H1 (cell line): Measurements from ENCODE around the gene CIAO2B. TPM values are rescaled to one million over a fixed set of nuclear protein-coding genes. Genes with fewer than 3 reads are reported as not detected.

Experiments
- CTCF ChIA-PET: fragments of 300-600 bp; sonication (Branson Sonifier 250); formaldehyde crosslinking; loops from one replicate; lab custom pipeline; 2021; ENCODE audit not compliant: partially characterized antibody; lab: Charles Lee
- POLR2A ChIA-PET: fragments of 300-600 bp; sonication (Branson Sonifier 250); formaldehyde crosslinking; loops from one replicate; lab custom pipeline; 2021; ENCODE audit warnings: inconsistent platforms; ENCODE audit not compliant: partially characterized antibody; lab: Charles Lee
- DNase-seq, 2 experiments: peaks; one replicate each; pipeline versions ENCODE4 v3.0.0 to v3.0.0-alpha.2; 2010 to 2022; ENCODE audit warnings: low spot score in 2 of 2, low read depth in 1 of 2, mixed read lengths in 1 of 2
- FAIRE-seq: peaks from 2 replicates; lab custom pipeline; 2011; peaks lifted over from hg19 to GRCh38; lab: Jason Lieb, UNC
- H2AFZ ChIP-seq: 2 replicates; pipeline ENCODE4 v1.8.1; 2012; ENCODE audit warnings: low read length, inconsistent platforms
- H2AK5ac ChIP-seq: 2 replicates; pipeline ENCODE4 v1.6.1; 2013; ENCODE audit warnings: low read depth, low read length
- H2BK120ac ChIP-seq: replicated peaks from 2 replicates; pipeline ENCODE3; 2013; ENCODE audit warnings: low read depth, low read length, inconsistent platforms
- H2BK12ac ChIP-seq: 2 replicates; pipeline ENCODE4 v1.6.1; 2013; ENCODE audit warnings: low read depth, low read length
- H2BK15ac ChIP-seq: 2 replicates; pipeline ENCODE4 v1.6.1; 2013; ENCODE audit warnings: low read length
- H2BK20ac ChIP-seq: 2 replicates; pipeline ENCODE4 v1.6.1; 2013; ENCODE audit warnings: low read length
- H2BK5ac ChIP-seq: 2 replicates; pipeline ENCODE4 v1.6.1; 2013; ENCODE audit warnings: low read depth, low read length
- H3K14ac ChIP-seq: 2 replicates; pipeline ENCODE4 v1.6.1; 2013; ENCODE audit warnings: inconsistent platforms; ENCODE audit not compliant: insufficient read length
- H3K18ac ChIP-seq: 2 replicates; pipeline ENCODE4 v1.6.1; 2013; ENCODE audit warnings: low read length; ENCODE audit errors: extremely low read depth
- H3K23ac ChIP-seq: 2 replicates; pipeline ENCODE4 v1.6.1; 2013; ENCODE audit warnings: inconsistent platforms; ENCODE audit not compliant: insufficient read length
- H3K23me2 ChIP-seq: 2 replicates; pipeline ENCODE4 v1.6.1; 2013; ENCODE audit warnings: low read depth, low read length
- H3K27ac ChIP-seq: 2 replicates; pipeline ENCODE4 v1.6.1; 2011; ENCODE audit warnings: low read depth, low read length, inconsistent platforms
- H3K27me3 ChIP-seq, 4 experiments: replicated peaks in 1 of 4; 1 replicate in 1 of 4; 2 replicates in 3 of 4; pipeline versions ENCODE4 v1.6.1 to v1.8.1; 2011 to 2013; ENCODE audit warnings: low read length in 3 of 4, mild to moderate bottlenecking in 3 of 4, inconsistent platforms in 2 of 4, mixed read lengths in 2 of 4, moderate library complexity in 1 of 4; ENCODE audit not compliant: control insufficient read depth in 3 of 4, insufficient read depth in 3 of 4; ENCODE audit errors: extremely low read depth in 1 of 4
- H3K36me3 ChIP-seq, 4 experiments: 2 replicates each; pipeline versions ENCODE4 v1.6.1 to v1.8.1; 2011 to 2013; ENCODE audit warnings: mild to moderate bottlenecking in 4 of 4, low read length in 3 of 4, moderate library complexity in 2 of 4, control low read depth in 1 of 4, inconsistent platforms in 1 of 4; ENCODE audit not compliant: insufficient read depth in 4 of 4, control insufficient read depth in 2 of 4
- H3K4ac ChIP-seq: replicated peaks from 2 replicates; pipeline ENCODE3; 2013; ENCODE audit warnings: low read length, low read depth, mixed read lengths, inconsistent platforms; ENCODE audit not compliant: insufficient read length
- H3K4me1 ChIP-seq, 4 experiments: replicated peaks in 1 of 4; 1 replicate in 1 of 4; 2 replicates in 3 of 4; pipeline versions ENCODE4 v1.6.1 to v1.8.1; 2011 to 2013; ENCODE audit warnings: low read length in 3 of 4, inconsistent platforms in 2 of 4, mixed read lengths in 1 of 4; ENCODE audit not compliant: insufficient read depth in 4 of 4, control insufficient read depth in 3 of 4
- H3K4me2 ChIP-seq, 2 experiments: 2 replicates each; pipeline versions ENCODE4 v1.6.1 to v1.8.1; 2011 to 2013; ENCODE audit warnings: low read depth in 2 of 2, low read length in 2 of 2, control low read depth in 1 of 2, inconsistent platforms in 1 of 2, mild to moderate bottlenecking in 1 of 2; ENCODE audit not compliant: insufficient read depth in 1 of 2
- H3K4me3 ChIP-seq, 4 experiments: fragments of 200-600, 300-600 bp in 1 of 4; sonication (generic), shearing (Covaris generic), sonication (Bioruptor Twin) in 1 of 4; 2 replicates each; pipeline versions ENCODE4 v1.5.1 to v1.8.1; 2011 to 2016; ENCODE audit warnings: low read length in 4 of 4, low read depth in 3 of 4, control low read depth in 2 of 4, inconsistent platforms in 2 of 4, mild to moderate bottlenecking in 2 of 4, mixed read lengths in 1 of 4, moderate library complexity in 1 of 4; ENCODE audit not compliant: insufficient read depth in 2 of 4; ENCODE audit errors: extremely low read depth in 1 of 4
- H3K56ac ChIP-seq: replicated peaks from 2 replicates; pipeline ENCODE3; 2013; ENCODE audit warnings: low read depth, mild to moderate bottlenecking, mixed read lengths, low read length, inconsistent platforms; ENCODE audit not compliant: insufficient read length
- H3K79me1 ChIP-seq: 2 replicates; pipeline ENCODE4 v1.6.1; 2013; ENCODE audit warnings: low read depth, low read length, control low read depth
- H3K79me2 ChIP-seq, 2 experiments: 2 replicates each; pipeline versions ENCODE4 v1.6.1 to v1.8.1; 2012 to 2013; ENCODE audit warnings: low read length in 2 of 2, mild to moderate bottlenecking in 2 of 2, inconsistent platforms in 1 of 2; ENCODE audit not compliant: insufficient read depth in 2 of 2, control insufficient read depth in 1 of 2
- H3K9ac ChIP-seq, 4 experiments: replicated peaks in 1 of 4; 1 replicate in 1 of 4; 2 replicates in 3 of 4; pipeline versions ENCODE4 v1.6.1 to v1.8.1; 2011 to 2013; ENCODE audit warnings: low read depth in 3 of 4, low read length in 3 of 4, control low read depth in 2 of 4, mild to moderate bottlenecking in 2 of 4, moderate library complexity in 2 of 4, inconsistent platforms in 1 of 4; ENCODE audit errors: extremely low read depth in 1 of 4
- H3K9me3 ChIP-seq, 2 experiments: 2 replicates each; pipeline versions ENCODE4 v1.6.1 to v1.8.1; 2012 to 2013; ENCODE audit warnings: mild to moderate bottlenecking in 2 of 2, moderate library complexity in 2 of 2, control low read depth in 1 of 2, inconsistent platforms in 1 of 2, low read depth in 1 of 2, low read length in 1 of 2, mixed read lengths in 1 of 2; ENCODE audit not compliant: insufficient read depth in 2 of 2
- H4K20me1 ChIP-seq, 2 experiments: replicated peaks in 1 of 2; 2 replicates each; pipeline versions ENCODE3 to v1.8.1; 2011 to 2013; ENCODE audit warnings: inconsistent platforms in 2 of 2, low read length in 2 of 2, mild to moderate bottlenecking in 1 of 2; ENCODE audit not compliant: insufficient read depth in 2 of 2, control insufficient read depth in 1 of 2
- H4K5ac ChIP-seq: 2 replicates; pipeline ENCODE4 v1.6.1; 2013; ENCODE audit warnings: low read length, low read depth, mixed read lengths, inconsistent platforms; ENCODE audit not compliant: insufficient read length
- H4K8ac ChIP-seq: 2 replicates; pipeline ENCODE4 v1.8.0; 2013; ENCODE audit warnings: mild to moderate bottlenecking, moderate library complexity, low read length, inconsistent platforms; ENCODE audit not compliant: insufficient read depth; ENCODE audit errors: extremely low read depth
- H4K91ac ChIP-seq: replicated peaks from 2 replicates; pipeline ENCODE3; 2013; ENCODE audit warnings: low read length, mixed read lengths, inconsistent platforms; ENCODE audit not compliant: insufficient read length
- EP300 ChIP-seq, 2 experiments: IDR thresholded peaks; 1 replicate in 1 of 2; 2 replicates in 1 of 2; pipeline ENCODE4 v1.6.1; 2011 to 2012; ENCODE audit warnings: low read depth in 2 of 2, low read length in 2 of 2, mild to moderate bottlenecking in 2 of 2, borderline replicate concordance in 1 of 2, inconsistent platforms in 1 of 2, moderate library complexity in 1 of 2
- WGBS, 2 experiments: shearing (Covaris generic) in 1 of 2; methylation state at CpG; one replicate each; pipeline versions ENCODE4 v1.1.6 to v1.1.7; 2013 to 2015; ENCODE audit warnings: low lambda C conversion rate in 2 of 2, mixed read lengths in 2 of 2, inconsistent platforms in 1 of 2, low coverage in 1 of 2, missing lambda C conversion rate in 1 of 2; ENCODE audit not compliant: insufficient replicate concordance in 2 of 2, insufficient coverage in 1 of 2, insufficient read length in 1 of 2; ENCODE audit errors: extremely low coverage in 1 of 2, missing lambda C conversion rate in 1 of 2; 5-methylcytosine and 5-hydroxymethylcytosine counted together
- polyA plus RNA-seq, 7 experiments: library from polyadenylated mRNA; depleted of rRNA in 3 of 7; stranded (reverse) in 5 of 7; unstranded in 2 of 7; fragments of >200 nt in 5 of 7; fragments of 200-250 nt in 2 of 7; gene quantifications; 1 replicate in 5 of 7; 2 replicates in 1 of 7; 4 replicates in 1 of 7; pipeline versions ENCODE4 v1.2.1 to v1.2.3, GENCODE V29; 2011 to 2013; ENCODE audit warnings: missing spikeins in 2 of 7, mixed read lengths in 2 of 7
- total RNA-seq: library from RNA; stranded (reverse); fragmentation: NEBNext Ultra II Directional; extraction: Animal tissue kit (Norgen Biotek cat#: 25700); gene quantifications from 2 replicates; pipeline ENCODE4 v1.2.1, GENCODE V29; 2021

CIAO2B gene
- total and polyA plus RNA-seq, 2 of the 8 experiments (the other 6 are each of a cell fraction or from before 2014, with no cell fraction given) = 65.6 to 248 TPM

GRCh38 chr16:66911801-66912200 is 22.4 kb downstream of the CIAO2B start:
- Histone ChIP-seq H3K18ac (no peak overlapping the region), H4K8ac (no peak overlapping the region), H3K4me1 (peaks cover 0 to 3% (median 0%) of the 10 kb centered on the region in 4 experiments; a peak in 1 of 7 replicates), H3K14ac (no peak overlapping the region), H3K23ac (no peak overlapping the region), H2BK5ac (no peak overlapping the region), H2AFZ (no peak overlapping the region), H3K36me3 (no peaks in the 10 kb centered on the region)
- DNase-seq = no peak
- CTCF ChIA-PET = interaction anchor here (1.0 to 42.0 kb wide), 5 partner anchors 4 to 189 kb away, joined by 4 to 1009 read pairs (median 13); partner anchors contain the start of genes CDH16, PDP2 and RRAD
- no peak for TF ChIP-seq EP300 (IDR thresholded peaks at IDR 0.05; ENCODE audit: borderline replicate concordance in 1 of 2, low read depth in 2 of 2, low read length in 2 of 2)
- TF ChIP-seq, all 59 proteins: peak for 0
- Histone ChIP-seq H2AK5ac (no peak overlapping the region), H3K4me3 (no peak overlapping the region), H4K20me1 (peaks cover 0 to 4% of the 10 kb centered on the region in 2 experiments), H4K5ac (no peak overlapping the region), H3K79me2 (no peaks in the 10 kb centered on the region), H3K79me1 (no peaks in the 10 kb centered on the region), H3K56ac (no peak overlapping the region), H3K27ac (no peak overlapping the region), H2BK15ac (no peak overlapping the region), H3K9ac (no peak overlapping the region), H2BK20ac (no peak overlapping the region), H2BK12ac (no peak overlapping the region), H3K4ac (no peak overlapping the region), H3K4me2 (no peak overlapping the region), H3K27me3 (no peaks in the 10 kb centered on the region; a peak in 3 of 7 replicates), H2BK120ac (no peak overlapping the region), H3K9me3 (no peaks in the 10 kb centered on the region), H4K91ac (no peak overlapping the region), H3K23me2 (peaks cover 3% of the 10 kb centered on the region; the same call in 1 of the 2 replicates)
- POLR2A ChIA-PET = interaction anchor here (1.7 kb wide), 1 partner anchor 13 kb away, joined by 5 read pairs; no protein-coding TSS in a partner anchor
- 81% methylated on average over 8 of the region's 8 CpGs; no CpG with 5 or more reads in 1 of the 2 experiments for whole genome bisulfite sequencing, 2 experiments
- FAIRE-seq = no peak
